Activated naive CD4-positive, alpha-beta T cell treated with anti-CD3 and anti-CD28 coated beads, Interleukin-2, amount 50 U/mL, for 24 hours (primary cell): ENCODE results near the gene NEK7.

Experiments used
- H3K27ac Mint-ChIP-seq: one replicate; pipeline ENCODE4 v1.8.0; 2021; ENCODE audit warnings: mild to moderate bottlenecking, mixed read lengths
- H3K27me3 Mint-ChIP-seq: one replicate; pipeline ENCODE4 v1.8.0; 2021; ENCODE audit warnings: mixed read lengths
- H3K36me3 Mint-ChIP-seq: one replicate; pipeline ENCODE4 v1.8.0; 2021; ENCODE audit warnings: mixed read lengths
- H3K4me1 Mint-ChIP-seq: one replicate; pipeline ENCODE4 v1.8.0; 2021; ENCODE audit warnings: mixed read lengths
- H3K4me3 Mint-ChIP-seq: one replicate; pipeline ENCODE4 v1.8.0; 2021; ENCODE audit warnings: mild to moderate bottlenecking, mixed read lengths
- H3K9me3 Mint-ChIP-seq: one replicate; pipeline ENCODE4 v1.8.0; 2021; ENCODE audit warnings: mixed read lengths

NEK7 gene

DNA sequence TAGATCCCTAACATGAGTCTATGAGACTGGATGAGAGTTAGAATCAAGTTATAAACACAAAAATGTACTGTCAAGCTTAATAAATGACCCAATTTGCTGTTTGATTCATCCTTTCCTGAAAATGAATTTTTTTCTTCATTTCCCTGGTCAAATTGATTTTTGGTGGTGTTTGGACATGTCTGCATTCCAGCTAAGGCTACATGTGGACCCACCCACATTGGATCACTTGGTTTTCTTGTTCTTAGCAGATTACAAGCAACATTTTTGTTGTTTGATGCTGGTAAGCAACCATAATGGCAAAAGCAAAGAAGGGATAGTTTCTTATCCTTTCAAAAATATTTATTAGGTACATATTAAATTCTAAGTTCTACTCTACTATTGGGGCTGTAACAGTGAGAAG, 181.1 kb downstream of the NEK7 start:
- H3K9me3 Mint-ChIP-seq: peaks cover 5% of the 10 kb centered on the region
- H3K36me3 Mint-ChIP-seq: peaks cover 1% of the 10 kb centered on the region
- peaks cover 1% of the 10 kb centered on the region for H3K27me3 Mint-ChIP-seq
- H3K4me1 Mint-ChIP-seq: no peaks in the 10 kb centered on the region
- H3K4me3 Mint-ChIP-seq: no peak overlapping the region
- H3K27ac Mint-ChIP-seq: no peak overlapping the region

DNA sequence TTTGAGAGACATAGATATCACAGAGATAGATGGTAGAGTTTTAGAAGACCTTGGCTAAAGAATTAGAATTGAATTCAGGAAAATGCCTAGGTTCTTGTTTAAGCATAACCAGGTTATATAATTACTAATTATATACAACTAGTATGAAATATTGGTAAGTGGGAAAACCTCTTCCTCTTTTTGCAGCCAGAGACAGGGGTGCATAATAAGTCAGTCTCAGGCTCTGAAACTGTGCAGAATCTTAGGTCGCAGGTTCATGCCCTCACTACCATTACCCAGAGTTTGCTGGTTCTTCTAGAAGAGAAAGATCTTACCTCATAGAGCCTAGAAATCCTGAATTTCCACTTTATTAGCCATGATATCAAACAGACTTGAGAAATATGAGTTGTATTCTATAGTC, 183.3 kb downstream of the NEK7 start:
- peaks cover 1% of the 10 kb centered on the region for H3K36me3 Mint-ChIP-seq
- H3K9me3 Mint-ChIP-seq: peaks cover 5% of the 10 kb centered on the region
- no peaks in the 10 kb centered on the region for H3K4me1 Mint-ChIP-seq
- peaks cover 1% of the 10 kb centered on the region for H3K27me3 Mint-ChIP-seq
- no peak overlapping the region for H3K27ac Mint-ChIP-seq
- no peak overlapping the region for H3K4me3 Mint-ChIP-seq

DNA sequence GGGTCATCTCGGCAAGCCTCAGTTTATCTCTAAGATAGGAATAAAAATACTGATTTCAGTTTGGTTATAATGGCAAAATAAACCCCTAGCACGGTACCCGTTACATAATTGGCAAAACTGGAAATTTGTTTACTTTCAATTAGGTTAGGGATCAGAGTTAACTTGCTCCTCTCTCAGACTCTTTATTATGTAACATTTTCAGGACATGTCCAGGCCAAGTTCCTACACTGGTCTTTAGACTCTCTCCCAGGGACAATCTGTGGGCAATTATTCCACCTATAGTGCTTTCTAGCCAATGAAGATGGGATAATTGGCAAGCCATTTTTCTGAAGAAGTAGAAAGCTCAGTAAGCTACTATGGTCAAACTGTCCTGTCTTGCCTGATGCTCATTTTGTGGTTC, 189.4 kb downstream of the NEK7 start:
- no peak overlapping the region for H3K27ac Mint-ChIP-seq
- peaks cover under 1% of the 10 kb centered on the region for H3K36me3 Mint-ChIP-seq
- no peaks in the 10 kb centered on the region for H3K4me1 Mint-ChIP-seq
- no peaks in the 10 kb centered on the region for H3K9me3 Mint-ChIP-seq
- peaks cover under 1% of the 10 kb centered on the region for H3K27me3 Mint-ChIP-seq
- H3K4me3 Mint-ChIP-seq: no peak overlapping the region

DNA sequence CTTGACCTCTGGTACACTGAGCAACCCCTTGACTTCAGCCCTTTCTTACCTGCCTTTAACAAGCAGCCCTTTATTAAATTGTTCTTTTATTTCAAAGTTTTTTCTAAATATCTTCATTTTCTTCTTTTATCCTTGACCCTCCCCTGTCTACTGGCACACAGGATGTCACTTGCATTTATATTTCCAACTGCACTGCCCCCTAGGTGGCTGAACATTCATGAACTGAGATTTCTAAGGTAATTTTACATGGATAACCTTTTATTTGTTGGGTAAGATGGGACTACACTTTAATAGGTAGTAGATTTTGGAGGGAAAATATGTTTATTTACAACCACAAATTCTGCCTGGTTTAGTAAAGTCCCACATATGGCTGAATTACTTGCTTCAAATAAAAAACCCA, 193.7 kb downstream of the NEK7 start:
- H3K27me3 Mint-ChIP-seq: no peaks in the 10 kb centered on the region
- H3K4me3 Mint-ChIP-seq: no peak overlapping the region
- H3K27ac Mint-ChIP-seq: no peak overlapping the region
- no peaks in the 10 kb centered on the region for H3K36me3 Mint-ChIP-seq
- no peaks in the 10 kb centered on the region for H3K9me3 Mint-ChIP-seq
- no peaks in the 10 kb centered on the region for H3K4me1 Mint-ChIP-seq

DNA sequence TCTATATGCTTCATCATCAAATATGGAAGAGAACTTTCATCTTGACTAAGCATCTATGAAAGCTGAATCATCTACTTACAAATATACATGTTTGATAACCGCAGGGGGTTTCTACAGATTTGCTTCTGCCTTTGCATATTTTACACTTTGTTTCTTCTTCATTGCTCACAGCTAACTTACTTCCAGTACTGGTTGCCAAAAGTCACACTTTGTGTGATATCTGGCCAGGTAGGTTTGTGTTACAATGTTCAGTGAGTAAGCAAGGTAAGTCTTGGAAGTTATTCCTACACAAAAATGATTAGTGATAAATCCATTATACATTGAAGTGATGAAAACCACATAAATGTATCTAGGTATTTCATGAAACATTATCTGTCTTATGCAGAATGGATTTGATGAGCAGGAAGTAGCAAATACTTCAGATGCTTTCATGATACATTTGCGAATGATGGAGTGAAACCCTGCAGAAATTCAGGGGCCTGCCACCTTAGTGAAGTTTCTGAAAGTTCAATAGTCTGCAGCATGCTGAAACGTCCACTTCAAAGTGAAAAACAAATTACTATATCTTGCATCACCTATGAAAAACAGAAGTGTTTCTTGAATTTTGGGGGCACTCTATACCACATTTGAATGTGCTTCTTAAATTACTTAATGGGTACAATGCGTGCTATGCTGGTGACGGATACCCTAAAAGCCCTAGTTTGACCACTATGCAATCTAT, 196.3 kb downstream of the NEK7 start:
- Mint-ChIP-seq H3K9me3 (no peaks in the 10 kb centered on the region), H3K27ac (no peak overlapping the region), H3K36me3 (no peaks in the 10 kb centered on the region), H3K4me3 (no peak overlapping the region), H3K4me1 (no peaks in the 10 kb centered on the region), H3K27me3 (no peaks in the 10 kb centered on the region)

DNA sequence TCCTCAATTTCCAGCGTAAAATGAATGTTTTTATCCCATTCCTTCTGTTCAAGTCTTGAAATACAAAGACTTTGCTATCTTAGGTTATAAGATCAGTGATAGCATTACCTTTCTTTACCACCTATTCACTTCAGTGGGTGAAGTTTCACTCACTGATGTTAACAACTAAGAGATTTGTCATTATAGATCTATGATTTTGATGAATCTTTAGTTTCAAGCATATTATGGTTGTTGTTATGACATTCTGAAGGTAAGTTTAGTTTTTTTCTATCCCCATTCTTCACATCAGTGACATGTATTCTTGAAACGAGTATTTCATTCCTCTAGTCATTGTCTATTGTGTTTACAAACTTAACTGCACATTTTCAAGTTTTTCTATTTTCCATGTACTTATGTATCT, 201.1 kb downstream of the NEK7 start:
- H3K36me3 Mint-ChIP-seq: no peaks in the 10 kb centered on the region
- H3K4me3 Mint-ChIP-seq: no peak overlapping the region
- H3K9me3 Mint-ChIP-seq: no peaks in the 10 kb centered on the region
- no peaks in the 10 kb centered on the region for H3K4me1 Mint-ChIP-seq
- H3K27me3 Mint-ChIP-seq: no peaks in the 10 kb centered on the region
- no peak overlapping the region for H3K27ac Mint-ChIP-seq

DNA sequence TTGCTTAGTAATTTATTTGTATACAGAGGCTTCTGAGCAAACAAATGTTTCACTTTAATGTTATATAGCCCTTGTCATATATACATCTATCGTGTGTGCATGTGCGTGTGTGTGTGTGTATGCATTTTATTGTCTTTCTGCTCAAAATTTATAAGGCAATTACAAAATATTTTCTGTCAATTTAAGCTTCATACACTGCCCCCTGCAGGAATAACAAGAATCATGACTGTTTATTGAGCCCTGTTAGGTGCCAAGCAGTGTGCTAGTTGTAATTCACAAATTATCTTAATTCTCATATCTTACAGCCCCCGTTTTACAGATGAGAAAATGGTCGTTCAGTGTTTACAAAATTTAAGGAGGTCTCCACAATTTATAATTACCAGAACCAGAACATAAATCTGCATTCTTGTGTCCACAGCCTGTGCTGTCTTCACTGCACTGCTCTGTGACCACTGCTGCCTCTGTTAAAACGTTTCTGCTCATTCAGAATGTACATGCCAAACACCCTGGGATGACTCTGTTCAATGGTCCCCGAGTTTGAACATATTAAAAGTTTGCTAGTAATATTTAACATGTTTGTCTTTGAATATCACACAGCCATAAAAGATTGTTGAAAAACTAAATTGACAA, 202.3 kb downstream of the NEK7 start:
- no peaks in the 10 kb centered on the region for H3K27me3 Mint-ChIP-seq
- H3K9me3 Mint-ChIP-seq: no peaks in the 10 kb centered on the region
- no peak overlapping the region for H3K27ac Mint-ChIP-seq
- H3K36me3 Mint-ChIP-seq: no peaks in the 10 kb centered on the region
- no peaks in the 10 kb centered on the region for H3K4me1 Mint-ChIP-seq
- no peak overlapping the region for H3K4me3 Mint-ChIP-seq

DNA sequence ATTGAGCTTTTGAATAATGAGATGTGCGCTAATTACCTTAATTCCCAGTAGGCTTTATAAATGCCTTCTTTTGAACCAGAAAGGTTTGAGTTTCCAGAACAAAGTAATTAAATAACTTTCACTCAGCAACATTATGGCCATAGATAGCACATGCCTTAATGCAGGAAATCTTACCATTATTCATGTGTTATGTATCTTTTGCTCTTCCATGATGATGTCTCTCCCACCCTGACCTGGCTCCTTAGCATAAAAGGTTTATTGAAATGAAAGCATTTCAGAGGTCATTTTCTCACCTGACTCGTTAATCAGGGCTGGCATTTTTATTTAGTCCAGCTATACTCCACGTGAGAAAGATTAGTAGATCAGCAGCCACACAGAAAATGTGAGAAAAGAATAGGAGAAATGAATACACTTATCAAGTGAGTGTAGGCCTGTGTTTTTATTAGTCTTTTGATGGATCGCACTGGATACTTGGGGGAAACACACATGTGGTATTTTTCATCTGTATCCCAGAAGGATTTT, 203.5 kb downstream of the NEK7 start:
- no peaks in the 10 kb centered on the region for H3K27me3 Mint-ChIP-seq
- H3K36me3 Mint-ChIP-seq: no peaks in the 10 kb centered on the region
- no peak overlapping the region for H3K4me3 Mint-ChIP-seq
- H3K9me3 Mint-ChIP-seq: no peaks in the 10 kb centered on the region
- no peaks in the 10 kb centered on the region for H3K4me1 Mint-ChIP-seq
- H3K27ac Mint-ChIP-seq: no peak overlapping the region

DNA sequence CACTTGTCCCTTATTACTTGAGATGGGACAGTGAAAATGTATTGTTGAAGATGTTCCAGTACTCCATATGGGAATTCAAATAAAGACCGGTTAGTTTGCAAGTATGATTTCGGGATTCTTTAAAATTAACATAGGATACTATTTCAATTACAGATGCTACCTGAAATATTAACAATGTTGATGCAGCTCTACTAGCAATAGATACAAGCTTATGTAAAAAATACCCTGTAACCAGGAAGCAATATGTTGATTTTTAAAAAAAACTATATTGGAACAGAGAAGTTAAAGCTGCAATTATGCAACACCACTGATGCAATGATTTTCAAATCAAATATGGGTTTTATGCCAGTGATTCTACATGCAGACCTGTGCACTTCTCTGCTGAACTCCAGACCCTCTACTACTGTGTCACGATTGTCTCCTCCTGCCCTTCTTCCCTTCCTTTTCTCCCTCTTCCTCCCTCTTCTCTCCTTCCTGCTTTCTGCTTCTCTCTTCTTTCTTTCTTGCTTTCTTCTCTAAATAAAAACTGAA, 204.5 kb downstream of the NEK7 start:
- no peaks in the 10 kb centered on the region for H3K27me3 Mint-ChIP-seq
- H3K27ac Mint-ChIP-seq: no peak overlapping the region
- H3K4me3 Mint-ChIP-seq: no peak overlapping the region
- no peaks in the 10 kb centered on the region for H3K36me3 Mint-ChIP-seq
- no peaks in the 10 kb centered on the region for H3K9me3 Mint-ChIP-seq
- H3K4me1 Mint-ChIP-seq: no peaks in the 10 kb centered on the region

DNA sequence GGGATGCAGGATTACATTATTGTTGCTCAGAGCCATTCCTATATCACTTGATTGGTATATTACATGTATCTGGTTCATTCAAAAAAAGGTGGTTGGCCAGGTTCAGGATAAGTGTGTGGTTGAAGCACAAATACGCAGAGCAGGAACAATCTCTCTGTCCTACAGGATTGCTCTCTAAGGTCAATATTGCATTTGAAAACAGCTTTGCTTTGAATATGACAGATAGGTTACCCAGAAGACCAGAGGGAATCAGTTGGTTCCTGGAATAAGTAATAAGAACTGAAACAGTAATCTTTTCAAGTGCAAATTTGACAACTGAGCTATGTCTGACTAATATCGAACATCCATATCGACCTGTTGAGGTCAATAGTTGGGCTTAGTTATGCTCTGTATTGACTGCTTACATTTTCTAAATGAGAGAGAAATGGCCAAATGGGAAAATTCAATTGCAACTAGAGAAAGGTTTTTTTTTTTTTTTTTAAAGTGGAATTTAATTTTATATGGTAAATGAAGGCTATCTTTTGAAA, 206.9 kb downstream of the NEK7 start:
- no peak overlapping the region for H3K4me3 Mint-ChIP-seq
- H3K4me1 Mint-ChIP-seq: no peaks in the 10 kb centered on the region
- no peaks in the 10 kb centered on the region for H3K27me3 Mint-ChIP-seq
- peaks cover 2% of the 10 kb centered on the region for H3K36me3 Mint-ChIP-seq
- H3K27ac Mint-ChIP-seq: no peak overlapping the region
- H3K9me3 Mint-ChIP-seq: peaks cover 9% of the 10 kb centered on the region

DNA sequence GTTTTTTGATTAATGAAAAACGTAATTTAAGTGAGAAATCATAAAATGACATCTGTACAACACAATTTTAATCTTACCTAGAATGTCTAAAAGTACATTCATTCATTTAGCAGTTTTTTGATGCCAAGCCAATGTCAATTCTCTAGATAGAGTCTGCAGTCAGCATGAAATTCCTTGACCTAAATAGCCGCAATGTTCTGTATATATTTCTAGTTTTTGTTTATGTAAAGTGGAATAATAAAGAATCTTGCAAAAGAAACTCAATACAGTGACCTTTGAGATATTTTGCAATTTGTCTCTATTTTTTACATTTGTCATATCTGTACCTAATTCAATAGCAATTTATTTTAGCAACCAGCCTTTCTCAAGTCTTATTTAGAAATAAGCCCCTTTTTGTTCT, 207.7 kb downstream of the NEK7 start:
- no peaks in the 10 kb centered on the region for H3K27me3 Mint-ChIP-seq
- H3K4me1 Mint-ChIP-seq: no peaks in the 10 kb centered on the region
- H3K4me3 Mint-ChIP-seq: no peak overlapping the region
- H3K27ac Mint-ChIP-seq: no peak overlapping the region
- H3K9me3 Mint-ChIP-seq: peaks cover 9% of the 10 kb centered on the region
- peaks cover 2% of the 10 kb centered on the region for H3K36me3 Mint-ChIP-seq

DNA sequence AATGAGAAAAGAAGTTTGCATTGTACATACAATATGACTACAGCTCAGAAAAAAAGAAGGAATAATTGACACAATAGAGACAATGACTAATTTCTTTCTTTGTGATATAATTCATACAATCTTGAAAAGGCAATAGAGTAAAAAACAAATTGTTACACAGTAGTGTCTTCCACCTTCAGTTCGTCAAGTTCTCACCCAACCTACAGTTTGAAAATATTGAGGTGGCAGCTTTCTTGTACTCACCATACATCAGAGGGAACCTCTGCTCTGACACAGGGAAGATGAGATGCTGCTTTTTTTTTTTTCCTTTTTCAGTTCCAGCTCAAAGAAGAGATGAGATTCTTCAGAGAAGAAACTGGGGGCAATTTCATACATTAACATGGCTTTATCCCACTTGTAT, 210.5 kb downstream of the NEK7 start:
- H3K9me3 Mint-ChIP-seq: peaks cover 9% of the 10 kb centered on the region
- H3K4me1 Mint-ChIP-seq: no peaks in the 10 kb centered on the region
- no peak overlapping the region for H3K4me3 Mint-ChIP-seq
- H3K27me3 Mint-ChIP-seq: no peaks in the 10 kb centered on the region
- H3K27ac Mint-ChIP-seq: no peak overlapping the region
- peaks cover 6% of the 10 kb centered on the region for H3K36me3 Mint-ChIP-seq

DNA sequence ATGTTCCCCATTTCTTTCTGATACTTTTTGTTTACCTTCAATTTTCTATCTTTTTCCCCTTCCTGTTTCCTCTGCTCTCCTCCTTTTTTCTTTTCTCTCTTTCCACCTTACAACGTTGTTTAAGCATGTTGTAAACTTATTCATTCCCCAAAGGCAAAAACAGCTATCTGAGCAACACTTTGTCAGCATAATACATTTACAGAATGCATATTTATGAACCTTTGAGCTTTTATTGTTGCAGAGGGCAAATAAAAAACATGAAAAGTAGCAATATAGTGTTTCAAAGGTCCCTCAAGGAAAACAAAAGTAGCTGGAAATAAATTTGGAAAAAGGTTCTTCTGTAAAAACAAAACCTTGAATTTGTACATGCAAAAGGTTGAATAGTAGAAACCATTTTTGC, 214.2 kb downstream of the NEK7 start:
- no peaks in the 10 kb centered on the region for H3K27me3 Mint-ChIP-seq
- peaks cover 16% of the 10 kb centered on the region for H3K9me3 Mint-ChIP-seq
- H3K4me1 Mint-ChIP-seq: peaks cover 4% of the 10 kb centered on the region
- H3K36me3 Mint-ChIP-seq: peaks cover 6% of the 10 kb centered on the region
- no peak overlapping the region for H3K4me3 Mint-ChIP-seq
- no peak overlapping the region for H3K27ac Mint-ChIP-seq
